Hindlimb muscle (tissue), 1 donor: Measurements from ENCODE around the gene DNAH2. TPM values are rescaled to one million over a fixed set of nuclear protein-coding genes. Genes with fewer than 3 reads are reported as not detected.
A peak's percentile ranks its signal among the peaks of the same experiment; 100 is the strongest.
"Not testable (repeated sequence)": the region's sequence is repeated elsewhere in the genome, so short reads cannot be mapped to it uniquely, and the experiment has no call there.

Experiments
- DNase-seq: peaks from one replicate; pipeline ENCODE4 v3.0.0-alpha.2; 2013
- polyA plus RNA-seq: library from polyadenylated mRNA; unstranded; fragments of 120-200 nt; gene quantifications from one replicate; pipeline ENCODE4 v1.2.1, GENCODE V29; 2013; ENCODE audit not compliant: insufficient read length

The DNAH2 gene
- polyA plus RNA-seq, 1 donor, result 6.8 TPM

DNA sequence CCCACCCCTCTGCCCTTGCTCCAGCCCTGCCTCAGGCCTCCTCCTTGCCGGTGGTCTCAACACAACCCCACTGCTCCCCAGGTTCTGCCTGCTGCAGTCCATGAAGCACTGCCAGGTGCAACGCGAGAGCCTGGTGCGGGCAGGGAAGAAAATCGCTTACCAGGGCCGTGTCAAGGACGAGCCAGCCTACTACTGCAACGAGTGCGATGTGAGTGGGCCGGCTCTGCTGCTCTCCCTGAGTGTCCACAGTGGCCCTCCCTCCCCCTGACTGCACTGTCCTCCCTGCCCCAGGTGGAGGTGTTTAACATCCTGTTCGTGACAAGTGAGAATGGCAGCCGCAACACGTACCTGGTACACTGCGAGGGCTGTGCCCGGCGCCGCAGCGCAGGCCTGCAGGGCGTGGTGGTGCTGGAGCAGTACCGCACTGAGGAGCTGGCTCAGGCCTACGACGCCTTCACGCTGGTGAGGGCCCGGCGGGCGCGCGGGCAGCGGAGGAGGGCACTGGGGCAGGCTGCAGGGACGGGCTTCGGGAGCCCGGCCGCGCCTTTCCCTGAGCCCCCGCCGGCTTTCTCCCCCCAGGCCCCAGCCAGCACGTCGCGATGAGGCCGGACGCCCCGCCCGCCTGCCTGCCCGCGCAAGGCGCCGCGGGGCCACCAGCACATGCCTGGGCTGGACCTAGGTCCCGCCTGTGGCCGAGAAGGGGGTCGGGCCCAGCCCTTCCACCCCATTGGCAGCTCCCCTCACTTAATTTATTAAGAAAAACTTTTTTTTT lies 135.6 kb downstream of the DNAH2 start:
- DNase-seq, result no peak

DNA sequence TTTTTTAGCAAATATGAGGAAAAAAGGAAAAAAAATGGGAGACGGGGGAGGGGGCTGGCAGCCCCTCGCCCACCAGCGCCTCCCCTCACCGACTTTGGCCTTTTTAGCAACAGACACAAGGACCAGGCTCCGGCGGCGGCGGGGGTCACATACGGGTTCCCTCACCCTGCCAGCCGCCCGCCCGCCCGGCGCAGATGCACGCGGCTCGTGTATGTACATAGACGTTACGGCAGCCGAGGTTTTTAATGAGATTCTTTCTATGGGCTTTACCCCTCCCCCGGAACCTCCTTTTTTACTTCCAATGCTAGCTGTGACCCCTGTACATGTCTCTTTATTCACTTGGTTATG lies 136.1 kb downstream of the DNAH2 start:
- DNase-seq, result no peak

DNA sequence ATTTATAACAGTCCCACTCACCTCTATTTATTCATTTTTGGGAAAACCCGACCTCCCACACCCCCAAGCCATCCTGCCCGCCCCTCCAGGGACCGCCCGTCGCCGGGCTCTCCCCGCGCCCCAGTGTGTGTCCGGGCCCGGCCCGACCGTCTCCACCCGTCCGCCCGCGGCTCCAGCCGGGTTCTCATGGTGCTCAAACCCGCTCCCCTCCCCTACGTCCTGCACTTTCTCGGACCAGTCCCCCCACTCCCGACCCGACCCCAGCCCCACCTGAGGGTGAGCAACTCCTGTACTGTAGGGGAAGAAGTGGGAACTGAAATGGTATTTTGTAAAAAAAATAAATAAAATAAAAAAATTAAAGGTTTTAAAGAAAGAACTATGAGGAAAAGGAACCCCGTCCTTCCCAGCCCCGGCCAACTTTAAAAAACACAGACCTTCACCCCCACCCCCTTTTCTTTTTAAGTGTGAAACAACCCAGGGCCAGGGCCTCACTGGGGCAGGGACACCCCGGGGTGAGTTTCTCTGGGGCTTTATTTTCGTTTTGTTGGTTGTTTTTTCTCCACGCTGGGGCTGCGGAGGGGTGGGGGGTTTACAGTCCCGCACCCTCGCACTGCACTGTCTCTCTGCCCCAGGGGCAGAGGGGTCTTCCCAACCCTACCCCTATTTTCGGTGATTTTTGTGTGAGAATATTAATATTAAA lies 136.7 kb downstream of the DNAH2 start:
- no peak for DNase-seq

DNA sequence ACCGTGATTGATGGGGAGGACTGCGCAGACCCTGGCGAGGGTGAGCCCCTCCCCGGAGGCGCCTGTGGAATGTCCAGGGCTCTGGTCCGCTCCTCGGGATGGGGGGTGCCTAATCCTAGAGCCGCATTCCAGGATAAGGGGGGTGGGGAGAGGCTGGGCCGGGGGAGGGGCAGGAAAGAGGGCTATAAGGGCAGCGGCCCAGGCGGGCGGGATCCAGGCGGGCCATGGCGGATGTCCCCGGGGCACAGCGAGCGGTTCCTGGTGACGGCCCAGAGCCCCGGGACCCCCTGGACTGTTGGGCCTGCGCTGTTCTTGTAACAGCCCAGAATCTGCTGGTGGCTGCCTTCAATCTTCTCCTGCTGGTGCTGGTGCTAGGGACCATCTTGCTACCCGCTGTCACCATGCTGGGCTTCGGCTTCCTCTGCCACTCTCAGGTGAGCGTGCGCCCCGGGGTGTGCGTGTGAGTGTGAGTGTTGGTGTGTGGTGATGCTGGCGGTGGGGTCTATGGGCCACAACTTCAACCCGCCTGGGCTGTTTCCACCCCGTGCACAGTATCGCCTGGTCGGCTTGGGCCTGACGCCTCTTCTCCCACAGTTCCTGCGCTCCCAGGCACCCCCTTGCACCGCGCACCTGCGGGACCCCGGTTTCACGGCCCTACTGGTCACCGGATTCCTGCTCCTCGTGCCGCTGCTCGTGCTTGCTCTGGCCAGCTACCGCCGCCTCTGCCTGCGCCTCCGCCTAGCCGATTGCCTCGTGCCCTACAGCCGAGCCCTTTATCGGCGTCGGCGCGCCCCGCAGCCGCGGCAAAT lies 137.5 kb downstream of the DNAH2 start, which contains the start of gene TMEM88:
Gene TMEM88 (plus strand): TSS at position 216 of the 809 bp plus-strand sequence. CDS start 9 bp downstream, at position 225.
- DNase-seq, result no peak

DNA sequence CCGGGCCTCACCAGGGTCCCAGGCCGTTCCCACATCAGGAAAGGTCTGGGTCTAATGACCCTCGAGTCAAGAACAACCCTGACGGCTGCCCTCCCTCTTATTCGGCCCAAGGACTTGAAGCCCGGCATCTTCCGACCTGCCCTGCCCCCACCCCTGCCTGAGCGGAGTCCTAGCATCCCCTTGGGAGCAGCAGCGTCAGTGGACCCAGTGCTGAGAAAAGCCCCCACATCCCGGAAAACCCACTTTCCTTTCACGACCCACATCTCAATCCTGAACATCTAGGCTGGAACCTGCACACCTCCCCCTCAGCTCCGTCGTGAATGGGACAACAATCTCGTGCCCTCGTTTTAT lies 138.1 kb downstream of the DNAH2 start:
- DNase-seq, result no peak

DNA sequence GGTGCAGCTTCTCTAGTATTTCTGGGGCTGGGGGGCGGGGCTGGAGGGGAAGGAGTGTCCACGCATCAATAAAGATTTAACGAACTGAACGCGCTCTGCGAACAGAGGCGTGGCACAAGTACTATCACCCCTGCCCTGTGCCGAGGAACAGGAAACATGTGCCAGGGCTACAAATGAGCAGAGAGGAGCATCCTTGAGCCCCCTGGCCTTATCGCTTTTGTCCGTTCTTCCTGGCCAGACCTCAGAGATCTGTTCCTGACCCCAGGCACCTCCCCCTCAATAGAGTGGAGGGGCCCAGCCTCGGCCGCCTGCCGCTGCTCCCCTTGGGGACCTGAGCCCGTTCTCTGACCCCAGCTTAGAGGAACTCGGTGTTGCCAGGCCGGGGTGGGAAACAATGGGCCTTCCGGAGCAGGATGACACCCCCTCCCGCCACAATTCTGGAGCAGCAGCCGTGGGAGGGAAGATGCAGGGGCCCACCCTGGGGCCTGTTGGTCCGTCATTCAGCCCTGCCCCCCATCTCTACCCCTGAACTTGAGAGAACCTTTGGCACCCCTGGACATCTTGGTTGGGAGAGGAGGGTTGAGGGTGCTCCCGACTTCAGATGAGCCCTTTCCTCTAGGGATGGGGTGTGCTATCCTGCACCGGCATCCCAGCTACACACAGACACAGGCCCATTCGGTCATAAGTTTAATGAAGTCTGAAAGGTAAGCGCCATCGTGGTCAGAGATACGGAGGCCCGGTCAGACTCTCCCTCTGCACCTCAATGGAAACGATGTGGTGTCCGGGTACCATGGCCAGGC lies 138.7 kb downstream of the DNAH2 start:
- peak; percentile 58 for DNase-seq

DNA sequence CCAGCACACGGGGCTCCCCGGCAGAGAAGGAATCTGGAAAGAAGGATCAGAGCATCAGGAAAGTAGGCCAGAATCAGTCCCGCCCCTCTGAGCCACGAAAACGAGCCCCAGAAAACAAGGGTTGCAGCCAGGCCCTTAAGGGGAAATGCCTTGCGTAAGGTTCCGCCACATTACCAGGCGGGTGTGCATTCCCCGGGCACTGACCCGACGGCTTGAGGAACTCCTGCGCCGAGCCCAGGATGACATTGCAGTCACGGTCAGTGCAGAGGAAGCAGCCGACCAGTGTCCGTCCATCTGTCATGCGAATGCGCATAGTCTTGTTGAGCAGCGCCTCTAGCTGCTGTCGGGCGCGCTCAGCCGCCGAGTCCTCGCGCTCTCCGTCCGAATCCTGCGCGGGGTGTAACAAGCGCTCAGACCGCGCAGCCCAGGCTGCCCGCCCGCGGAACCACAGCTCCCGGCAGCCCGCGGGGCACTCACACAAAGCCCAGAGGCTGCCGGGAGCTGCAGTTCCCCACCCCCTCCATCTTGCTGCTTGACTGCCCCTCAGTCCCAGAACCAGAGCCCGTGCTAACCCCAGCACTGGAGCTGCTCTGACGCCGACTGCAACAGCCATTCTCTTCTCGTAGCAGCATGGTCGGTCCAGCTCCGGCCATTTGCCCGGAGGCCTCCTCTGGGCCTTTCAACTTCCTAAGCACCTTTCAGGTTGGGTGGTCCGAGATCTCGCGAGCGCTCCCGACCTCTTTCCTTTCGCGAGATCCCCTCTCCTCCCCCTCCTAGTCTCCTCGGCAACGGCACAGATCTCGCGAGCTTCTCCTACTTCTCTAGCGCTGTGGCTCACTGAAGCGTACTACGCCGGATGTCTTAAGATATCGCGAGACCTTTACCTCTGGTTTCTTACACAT lies 139.5 kb downstream of the DNAH2 start, which contains the start of gene NAA38:
Gene NAA38 (minus strand): TSS at position 749 of the 902 bp plus-strand sequence. CDS start 96 bp downstream, at position 653.
- peak; percentile 99 for DNase-seq

GRCh38 chr17:7857713-7858521 lies 140.4 kb downstream of the DNAH2 start, which contains the start of gene CYB5D1:
Gene CYB5D1 (plus strand): TSS chr17:7858003. CDS start chr17:7858135, 132 bp downstream.
- DNase-seq, result peak; percentile 93

DNA sequence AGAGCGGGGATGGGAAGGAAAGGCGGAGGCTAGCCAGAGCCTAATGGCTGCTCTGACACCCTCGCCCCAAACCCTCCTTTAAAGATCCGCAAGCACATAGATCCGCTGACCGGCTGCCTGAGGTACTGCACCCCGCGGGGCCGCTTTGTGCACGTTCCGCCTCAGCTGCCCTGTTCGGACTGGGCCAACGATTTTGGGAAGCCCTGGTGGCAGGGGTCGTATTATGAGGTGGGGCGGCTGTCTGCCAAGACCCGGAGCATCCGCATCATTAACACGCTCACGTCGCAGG lies 140.9 kb downstream of the DNAH2 start:
- DNase-seq, result no peak

DNA sequence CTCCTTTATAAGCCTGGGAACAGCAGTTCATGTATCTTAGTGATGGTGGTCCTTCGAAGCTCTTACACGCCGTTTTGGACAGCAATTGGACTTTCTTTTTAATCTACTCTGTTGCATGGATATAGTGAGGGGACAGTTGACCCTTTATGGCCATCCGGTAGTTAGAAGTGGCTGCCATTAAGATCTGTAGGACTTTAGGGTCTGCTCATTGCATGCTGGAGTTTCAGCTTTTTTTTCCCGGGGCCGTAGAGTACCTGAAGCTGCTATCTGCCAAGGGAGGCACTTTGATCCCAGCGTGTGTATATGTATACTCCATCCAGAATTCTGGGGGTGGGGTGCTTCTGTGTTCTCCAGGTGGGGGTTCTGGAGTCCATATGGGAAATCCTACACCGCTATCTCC lies 141.5 kb downstream of the DNAH2 start:
- DNase-seq, result no peak

- no peak for DNase-seq
These were observed 145.3 kb downstream of the DNAH2 start for GRCh38 chr17:7862692-7863437.

DNA sequence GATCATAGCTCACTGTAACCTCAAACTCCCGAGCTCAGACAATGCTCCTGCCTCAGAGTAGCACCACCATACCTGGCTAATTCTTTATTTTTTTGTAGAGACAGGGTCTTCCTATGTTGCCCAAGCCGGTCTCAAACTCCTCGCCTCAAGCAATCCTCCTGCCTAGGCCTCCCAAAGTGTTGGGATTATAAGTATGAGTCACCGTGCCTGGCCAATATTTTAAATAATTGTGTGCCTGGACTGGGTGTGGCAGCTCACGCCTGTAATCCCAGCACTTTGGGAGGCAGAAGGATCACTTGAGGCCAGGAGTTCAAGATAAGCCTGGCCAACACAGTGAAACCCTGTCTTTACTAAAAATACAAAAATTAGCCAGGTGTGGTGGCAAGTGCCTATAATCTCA lies 146.8 kb downstream of the DNAH2 start:
- not testable (repeated sequence) for DNase-seq

DNA sequence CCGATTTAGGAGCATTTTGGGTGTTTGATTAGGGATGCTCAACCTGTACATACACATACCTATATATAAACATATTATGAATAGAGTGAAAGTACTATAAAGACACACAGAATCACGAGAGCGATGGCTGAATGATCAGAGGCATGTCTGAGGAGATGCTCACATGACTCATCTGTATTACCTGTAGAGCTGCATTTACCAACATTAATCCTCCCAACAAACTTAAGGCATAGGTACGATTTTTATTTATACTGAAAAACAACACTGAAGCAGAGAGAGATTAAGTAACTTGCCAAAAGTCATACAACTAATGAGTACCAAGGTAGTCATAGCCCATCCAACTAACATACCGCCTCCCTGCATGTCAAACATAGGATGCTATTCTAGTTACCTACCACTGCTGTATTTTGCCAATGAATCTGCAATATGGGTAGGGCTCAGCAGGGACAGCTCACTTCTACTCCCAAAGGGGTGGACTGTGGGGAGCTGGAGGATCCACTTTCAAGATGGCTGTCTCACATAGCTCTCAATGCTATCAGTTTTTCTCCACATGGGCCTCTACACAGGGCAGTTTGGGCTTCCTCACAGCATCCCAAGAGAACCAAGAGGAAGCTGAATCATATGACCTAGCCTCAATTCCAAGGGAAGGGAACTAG lies 147.6 kb downstream of the DNAH2 start:
- DNase-seq, result no peak

DNA sequence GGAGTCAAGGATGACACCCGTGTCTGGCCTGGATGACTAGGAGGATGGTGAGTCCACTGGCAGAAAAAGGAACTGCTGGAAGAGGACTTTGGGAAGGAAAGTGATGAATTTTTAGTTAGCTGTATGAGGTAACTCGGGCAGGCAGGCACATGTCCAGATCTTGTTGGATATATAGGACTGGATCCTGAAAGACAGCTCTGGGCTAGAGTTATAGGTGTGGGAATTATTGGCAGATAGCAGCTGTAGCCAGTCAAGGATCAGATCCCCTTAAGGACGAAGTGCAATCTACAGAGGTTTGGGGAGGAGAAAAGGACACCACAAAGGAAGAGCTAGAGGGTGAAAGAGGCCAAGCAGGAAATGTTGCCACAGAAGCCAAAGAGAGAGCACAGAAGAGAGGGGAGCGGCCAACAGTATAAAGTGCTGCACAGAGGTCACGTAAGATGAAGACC lies 150.4 kb downstream of the DNAH2 start:
- no peak for DNase-seq

DNA sequence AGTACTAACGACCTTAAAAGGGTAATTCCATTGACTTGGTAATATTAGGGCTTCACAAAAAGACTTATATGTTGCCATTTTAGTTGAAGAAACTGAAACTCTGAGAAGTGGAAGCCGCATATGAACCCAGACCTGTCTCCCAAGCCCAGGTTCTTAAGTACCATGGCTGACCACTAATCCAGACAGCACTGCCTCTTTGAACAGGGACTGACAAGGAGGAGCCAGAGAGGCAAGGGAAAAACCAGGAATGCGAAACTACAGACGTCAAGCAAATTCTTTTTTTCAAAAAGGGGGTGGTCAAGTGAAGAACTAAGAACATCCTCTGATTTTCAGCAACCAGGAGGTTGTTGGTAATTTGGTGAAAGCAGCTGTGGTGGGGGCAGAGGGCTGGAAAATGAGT lies 155.5 kb downstream of the DNAH2 start:
- DNase-seq, result no peak

DNA sequence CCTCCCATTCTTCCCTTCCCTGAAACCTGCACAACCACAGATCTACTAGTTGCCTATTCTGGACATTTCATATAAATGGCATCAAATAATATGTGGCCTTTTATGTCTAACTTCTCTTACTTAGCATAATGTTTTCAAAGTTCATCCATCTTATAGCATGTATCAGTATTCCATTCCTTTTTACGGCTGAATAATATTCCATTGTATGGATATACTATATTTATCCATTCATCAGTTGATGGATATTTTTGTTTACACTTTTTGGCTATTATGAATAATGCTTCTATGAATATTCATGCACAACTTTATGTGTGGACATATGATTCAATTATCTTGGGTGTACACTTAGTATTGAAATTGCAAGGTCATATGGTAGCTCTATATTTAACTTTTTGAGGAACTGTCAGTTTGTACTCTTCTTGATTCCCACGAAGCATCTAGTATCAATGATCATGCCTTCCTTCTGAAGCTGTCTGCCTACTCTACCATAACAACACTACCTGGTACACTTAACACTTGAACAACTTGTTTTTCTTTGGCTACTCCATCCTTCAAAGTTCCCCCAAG lies 158.3 kb downstream of the DNAH2 start:
- no peak for DNase-seq

DNA sequence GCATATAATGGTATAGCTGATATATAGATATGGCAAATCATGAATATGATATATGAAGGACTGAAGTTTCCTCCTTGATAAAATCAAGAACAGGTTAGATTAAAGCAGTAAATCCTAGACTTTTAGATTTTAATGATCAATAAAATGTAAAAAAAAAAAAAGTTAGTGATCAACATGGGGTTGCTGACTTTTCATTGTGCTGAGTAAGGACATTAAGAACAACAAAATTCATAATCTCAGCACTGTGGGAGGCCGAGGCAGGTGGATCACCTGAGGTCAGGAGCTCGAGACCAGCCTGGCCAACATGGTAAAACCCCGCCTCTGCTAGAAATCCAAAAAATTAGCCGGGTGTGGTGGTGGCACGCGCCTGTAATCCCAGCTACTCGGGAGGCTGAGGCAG lies 160.7 kb downstream of the DNAH2 start:
- DNase-seq, result no peak

- DNase-seq, result no peak
These were observed 162.7 kb downstream of the DNAH2 start for GRCh38 chr17:7880076-7880868.
